ENCODE data around the gene CPT2. TPM values are rescaled to one million over a fixed set of nuclear protein-coding genes. Genes with fewer than 3 reads are reported as not detected.
A peak's percentile ranks its signal among the peaks of the same experiment; 100 is the strongest.

The CPT2 gene
- total and polyA plus RNA-seq, 9 of the 15 experiments (the other 6 are each of a cell fraction or from before 2014, with no cell fraction given), result 7.6 to 25.1 (median 16.8) TPM

- peak; percentile 65; the same call in 1 of the 2 replicates for TF ChIP-seq ZBTB17 (CRISPR knock-in tag; IDR thresholded peaks at IDR 0.05)
- 0 out of 2 replicates have a peak, but pooled peaks have one; percentile 18 for TF ChIP-seq CREB3L1 (IDR thresholded peaks at IDR 0.05; ENCODE audit: borderline replicate concordance, low read depth)
- peak; percentile 86 for TF ChIP-seq E2F3 (CRISPR knock-in tag; IDR thresholded peaks at IDR 0.05)
- no peak for TF ChIP-seq BRF2 (IDR thresholded peaks at IDR 0.05; ENCODE audit: borderline replicate concordance, insufficient read depth, insufficient read length)
- TF ChIP-seq BCOR (IDR thresholded peaks at IDR 0.05), result no peak
- TF ChIP-seq FOXJ2 (tag; IDR thresholded peaks at IDR 0.05), result no peak
- TF ChIP-seq CHD4 (IDR thresholded peaks at IDR 0.05; ENCODE audit: insufficient read depth, insufficient replicate concordance, low read depth, low read length, poor library complexity, severe bottlenecking), result peak; percentile 32
- TF ChIP-seq SAFB (IDR thresholded peaks at IDR 0.05; ENCODE audit: borderline replicate concordance, low read depth, low read length), result no peak
- TF ChIP-seq STAT6 (CRISPR knock-in tag; IDR thresholded peaks at IDR 0.05), result no peak
- TF ChIP-seq, protein P1, sequence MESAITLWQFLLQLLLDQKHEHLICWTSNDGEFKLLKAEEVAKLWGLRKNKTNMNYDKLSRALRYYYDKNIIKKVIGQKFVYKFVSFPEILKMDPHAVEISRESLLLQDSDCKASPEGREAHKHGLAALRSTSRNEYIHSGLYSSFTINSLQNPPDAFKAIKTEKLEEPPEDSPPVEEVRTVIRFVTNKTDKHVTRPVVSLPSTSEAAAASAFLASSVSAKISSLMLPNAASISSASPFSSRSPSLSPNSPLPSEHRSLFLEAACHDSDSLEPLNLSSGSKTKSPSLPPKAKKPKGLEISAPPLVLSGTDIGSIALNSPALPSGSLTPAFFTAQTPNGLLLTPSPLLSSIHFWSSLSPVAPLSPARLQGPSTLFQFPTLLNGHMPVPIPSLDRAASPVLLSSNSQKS (CRISPR knock-in tag; IDR thresholded peaks at IDR 0.05), result no peak
- TF ChIP-seq TBP (optimal IDR thresholded peaks at IDR 0.05; ENCODE audit: low read depth, low read length), result peak; percentile 71
- TF ChIP-seq ZBTB8A (IDR thresholded peaks at IDR 0.05; ENCODE audit: partially characterized antibody), result no peak
- no peak for TF ChIP-seq ZBTB34 (CRISPR knock-in tag; IDR thresholded peaks at IDR 0.05)
- TF ChIP-seq ZNF431 (CRISPR knock-in tag; IDR thresholded peaks at IDR 0.05), result 0 out of 2 replicates have a peak, but pooled peaks have one; percentile 39
- no peak for TF ChIP-seq HIVEP1 (CRISPR knock-in tag; IDR thresholded peaks at IDR 0.05)
- peak; percentile 86 for TF ChIP-seq L3MBTL2 (IDR thresholded peaks at IDR 0.05)
- no peak for TF ChIP-seq ZNF23 (CRISPR knock-in tag; IDR thresholded peaks at IDR 0.05)
- no peak for TF ChIP-seq PTBP1 (IDR thresholded peaks at IDR 0.05; ENCODE audit: low read depth, low read length)
- no peak; the same call in 1 of the 2 replicates for TF ChIP-seq HMBOX1 (IDR thresholded peaks at IDR 0.05)
Observed at GRCh38 chr1:53196485-53197290, at the start of gene CPT2 (continued).
